Heart left ventricle (tissue), 16 donors: Measurements from ENCODE around the gene NEURL3. TPM values are rescaled to one million over a fixed set of nuclear protein-coding genes. Genes with fewer than 3 reads are reported as not detected.

ENCODE experiments used
- ATAC-seq, 4 donors: fragments of 200-7000 bp; cut with Tn5 transposase; one replicate each; pipeline ENCODE4 v1.9.1; 2020 to 2022; ENCODE audit warnings: moderate library complexity in 4 of 4, mild to moderate bottlenecking in 3 of 4, moderate number of reproducible peaks in 1 of 4
- DNase-seq, 5 donors: peaks; one replicate each; pipeline ENCODE4 v3.0.0-alpha.2; 2020
- H3K27ac ChIP-seq, 12 donors: fragments of 200-600 bp; sonication (generic) in 4 of 12; one replicate each; pipeline versions ENCODE4 v1.5.0 to v1.8.0; 2016 to 2022; ENCODE audit warnings: mild to moderate bottlenecking in 2 of 12
- H3K27me3 ChIP-seq, 9 donors: fragments of 200-600 bp; sonication (generic) in 2 of 9; one replicate each; pipeline versions ENCODE4 v1.5.1 to v1.8.0; 2016 to 2022; ENCODE audit warnings: mild to moderate bottlenecking in 3 of 9
- H3K36me3 ChIP-seq, 9 donors: fragments of 200-600 bp; sonication (generic) in 2 of 9; one replicate each; pipeline versions ENCODE4 v1.5.0 to v1.8.0; 2018 to 2022; ENCODE audit warnings: mild to moderate bottlenecking in 2 of 9
- H3K4me1 ChIP-seq, 12 donors: fragments of 200-600 bp; sonication (generic) in 4 of 12; one replicate each; pipeline versions ENCODE4 v1.5.0 to v1.8.0; 2016 to 2022; ENCODE audit warnings: mild to moderate bottlenecking in 3 of 12
- H3K4me3 ChIP-seq, 12 donors: fragments of 200-600 bp; sonication (generic) in 4 of 12; one replicate each; pipeline versions ENCODE4 v1.5.0 to v1.8.0; 2017 to 2022; ENCODE audit warnings: mild to moderate bottlenecking in 9 of 12, moderate library complexity in 4 of 12
- H3K9me3 ChIP-seq, 12 donors: fragments of 200-600 bp; sonication (generic) in 4 of 12; one replicate each; pipeline versions ENCODE4 v1.5.0 to v1.8.0; 2016 to 2022; ENCODE audit warnings: mild to moderate bottlenecking in 1 of 12
- CTCF ChIP-seq, 12 donors: fragments of 200-600 bp; sonication (generic) in 4 of 12; IDR thresholded peaks; one replicate each; pipeline versions ENCODE4 v1.5.0 to v1.8.0; 2018 to 2022; ENCODE audit warnings: antibody characterized with exemption in 12 of 12, mild to moderate bottlenecking in 5 of 12
- POLR2A ChIP-seq, 2 donors: fragments of 450-650 bp; IDR thresholded peaks; one replicate each; pipeline ENCODE4 v1.6.1; 2017; ENCODE audit warnings: antibody characterized with exemption in 2 of 2, mild to moderate bottlenecking in 2 of 2, moderate library complexity in 2 of 2
- WGBS, 4 donors: extraction: QIAGEN DNeasy Blood & Tissue Kit in 2 of 4; methylation state at CpG; one replicate each; pipeline versions ENCODE4 v1.1.5 to v1.1.7; 2013 to 2018; 5-methylcytosine and 5-hydroxymethylcytosine counted together
- intact Hi-C, 10 donors: fragments of 100-400 bp; cut with DNase I; formaldehyde crosslinking; loops; one replicate each; pipeline versions ENCODE4 v1.11.1 to v1.14.2; 2022
- polyA plus RNA-seq, 2 donors: library from polyadenylated mRNA; stranded (reverse); fragments of 200-250 nt; gene quantifications; one replicate each; pipeline ENCODE4 v1.2.3, GENCODE V29; 2013
- total RNA-seq, 9 donors: library from RNA; depleted of rRNA in 2 of 9; stranded (reverse); fragments of >200 nt in 2 of 9; fragmentation: NEBNext Ultra II Directional in 3 of 9; extraction: Animal tissue kit (Norgen Biotek cat#: 25700) in 3 of 9; gene quantifications; one replicate each; pipeline versions ENCODE4 v1.1.0 to v1.2.4, GENCODE V29; 2016 to 2023
- donor health status: ischemic (EF 13 %, LVEDD 7.1; RV severe dilation, severe dysfunction).
- donor health status: healthy with polysubstance abuse.
- donor health status: DM: no; HTN: yes; CAD: no.
- donor health status: DM: no; HTN: no; CAD: no.
- donor health status: ischemic (EF 25% LVEDD 6.9; RV normal size, moderate dysfunction).
- donor health status: ischemic (EF 25% LVEDD 5.7; RV mildly dilated, moderate dysfunction).
- donor health status: healthy.
- donor health status: DM: yes; HTN: yes; CAD: no.
- donor health status: ischemic (EF 35%, LVEDD 5.7; RV mildly dilated, moderate dysfunction).
- donor health status: nonischemic (EF 11% LVEDD 7.7; RV severe dilation, severe dysfunction).
- donor health status: DM: yes; HTN: yes; CAD: no.
- donor health status: PGD.
- donor health status: ischemic (EF 29% LVEDD 5.4; RV normal size, mild dysfunction).
- donor health status: nonischemic (EF 23%, LVEDD 6.1; RV moderate dilation, normal function).

Gene NEURL3
- total and polyA plus RNA-seq, 11 donors: 0.07 to 0.75 (median 0.27) TPM; not detected in 8

- Histone ChIP-seq H3K27me3 (no peaks in the 10 kb centered on the region), H3K27ac (no peak overlapping the region), H3K4me1 (peaks cover 0 to 28% (median 9%) of the 10 kb centered on the region in 12 donors), H3K4me3 (no peak overlapping the region), H3K9me3 (no peaks in the 10 kb centered on the region), H3K36me3 (peaks cover 2 to 61% (median 53%) of the 10 kb centered on the region in 9 donors)
- TF ChIP-seq POLR2A (IDR thresholded peaks at IDR 0.05): no peak
- no peak for TF ChIP-seq CTCF (IDR thresholded peaks at IDR 0.05)
- WGBS, 4 donors: 86 to 91% (median 88%) methylated on average over 16 to 18 of the region's 18 CpGs
- ATAC-seq (no peak), DNase-seq (no peak)
- intact Hi-C loops: loop anchor here in 1 of 10 donors (5.0 kb wide), 1 partner anchor 40 kb away; no protein-coding TSS in a partner anchor
Observed at GRCh38 chr2:96552315-96553175, 47.4 kb upstream of the NEURL3 start.

- ATAC-seq: no peak
- no peak for TF ChIP-seq CTCF (IDR thresholded peaks at IDR 0.05)
- no peak for TF ChIP-seq POLR2A (IDR thresholded peaks at IDR 0.05)
Observed at GRCh38 chr2:96551605-96552314, 46.6 kb upstream of the NEURL3 start.

GRCh38 chr2:96550787-96551604 is 45.8 kb upstream of the NEURL3 start:
- H3K36me3 ChIP-seq: peaks cover 2 to 74% (median 57%) of the 10 kb centered on the region in 9 donors
- TF ChIP-seq CTCF (IDR thresholded peaks at IDR 0.05): no peak
- no peak for TF ChIP-seq POLR2A (IDR thresholded peaks at IDR 0.05)
- no peaks in the 10 kb centered on the region for H3K9me3 ChIP-seq
- no peak for DNase-seq
- H3K4me1 ChIP-seq: peaks cover 0 to 32% (median 9%) of the 10 kb centered on the region in 12 donors
- intact Hi-C loops: loop anchor here in 1 of 10 donors (5.0 kb wide), 1 partner anchor 39 kb away; no protein-coding TSS in a partner anchor
- no peak overlapping the region for H3K27ac ChIP-seq
- WGBS, 4 donors: 91 to 96% (median 92%) methylated on average over 12 to 14 of the region's 14 CpGs
- ATAC-seq: no peak
- H3K4me3 ChIP-seq: no peak overlapping the region
- H3K27me3 ChIP-seq: no peaks in the 10 kb centered on the region

More at GRCh38 chr2:96551605-96552314, 46.6 kb upstream of the NEURL3 start:
- Histone ChIP-seq H3K27me3 (no peaks in the 10 kb centered on the region), H3K36me3 (peaks cover 2 to 67% (median 57%) of the 10 kb centered on the region in 9 donors), H3K27ac (no peak overlapping the region), H3K4me1 (peaks cover 0 to 32% (median 9%) of the 10 kb centered on the region in 12 donors), H3K4me3 (no peak overlapping the region), H3K9me3 (no peaks in the 10 kb centered on the region)
- intact Hi-C loops: loop anchor here in 1 of 10 donors (5.0 kb wide), 1 partner anchor 39 kb away; no protein-coding TSS in a partner anchor
- WGBS, 4 donors: 94 to 96% (median 95%) methylated on average over 25 of the region's 25 CpGs
- no peak for DNase-seq
